SK-N-SH (cell line): Measurements from ENCODE around the gene LRRN4.

Source experiments
- CTCF ChIP-seq: fragments of 200-600 bp; sonication (generic); IDR thresholded peaks from 2 replicates; pipeline ENCODE4 v1.6.1; 2017; ENCODE audit warnings: antibody characterized with exemption, mild to moderate bottlenecking, moderate library complexity
- JUND ChIP-seq: IDR thresholded peaks from 2 replicates; pipeline ENCODE4 v1.4.0; 2012
- MEF2A ChIP-seq: IDR thresholded peaks from 2 replicates; pipeline ENCODE4 v1.4.0; 2012; ENCODE audit warnings: low read depth, borderline replicate concordance
- REST ChIP-seq: IDR thresholded peaks from 2 replicates; pipeline ENCODE4 v1.6.1; 2012; ENCODE audit warnings: mild to moderate bottlenecking, low read depth, low read length, moderate library complexity
- TAF1 ChIP-seq: IDR thresholded peaks from 2 replicates; pipeline ENCODE4 v1.6.1; 2012; ENCODE audit warnings: low read depth, mild to moderate bottlenecking, low read length, moderate library complexity, borderline replicate concordance

GRCh38 chr20:6014017-6014416 is 39.8 kb downstream of the LRRN4 start:
- no peak for TF ChIP-seq CTCF
- no peak for TF ChIP-seq REST
- TF ChIP-seq MEF2A, result no peak
- TF ChIP-seq JUND, result no peak
- TF ChIP-seq TAF1, result no peak
